ENCODE measurements around the gene GARIN5B. TPM values are rescaled to one million over a fixed set of nuclear protein-coding genes. Genes with fewer than 3 reads are reported as not detected.
A peak's percentile ranks its signal among the peaks of the same experiment; 100 is the strongest.

GARIN5B gene
- total RNA-seq, 4 donors from 2014 or later: not detected

GRCh38 chr19:55385724-55386492 lies 22.8 kb upstream of the GARIN5B start, which contains the start of gene RPL28:
TSS of gene RPL28 (plus strand) at chr19:55385932. CDS start at chr19:55386358, 426 bp downstream.
- Histone ChIP-seq H3K27me3 (no peaks in the 10 kb centered on the region), H3K9me3 (no peaks in the 10 kb centered on the region), H3K4me3 (peak within 1 kb of the TSS; percentile 74 to 97 (median 88)), H3K36me3 (peaks cover 6 to 46% (median 22%) of the 10 kb centered on the region in 3 donors), H3K27ac (peak within 1 kb of the TSS; percentile 86 to 97 (median 93)), H3K4me1 (peaks cover 34 to 74% (median 56%) of the 10 kb centered on the region in 3 donors)
- peak; percentile 88 for DNase-seq
- intact Hi-C loops (cut with DNase I): no loop called here
- 0 to 1% methylated on average over 35 to 41 of the region's 68 CpGs for WGBS, 2 donors
- TF ChIP-seq CTCF (IDR thresholded peaks at IDR 0.05) (peak in 3 of 6 experiments; percentile 7 to 24 (median 9)), POLR2A (IDR thresholded peaks at IDR 0.05) (peak; percentile 72 to 100 (median 98))

GRCh38 chr19:55384920-55385723 lies 22.1 kb upstream of the GARIN5B start:
- TF ChIP-seq POLR2A (IDR thresholded peaks at IDR 0.05) (peak in 1 of 4 donors; percentile 50), CTCF (IDR thresholded peaks at IDR 0.05) (no peak)
- Histone ChIP-seq H3K36me3 (peaks cover 6 to 38% (median 18%) of the 10 kb centered on the region in 3 donors), H3K9me3 (no peaks in the 10 kb centered on the region), H3K27ac (peak overlapping the region; percentile 86 to 97 (median 93)), H3K4me1 (peaks cover 34 to 66% (median 49%) of the 10 kb centered on the region in 3 donors), H3K27me3 (no peaks in the 10 kb centered on the region), H3K4me3 (peak overlapping the region; percentile 74 to 97 (median 88))
- intact Hi-C loops (cut with DNase I): no loop called here
- peak; percentile 78 for DNase-seq
- WGBS, 2 donors: 0 to 35% methylated on average over 4 to 28 of the region's 34 CpGs

- peak in 1 of 4 donors; percentile 46 for TF ChIP-seq POLR2A (IDR thresholded peaks at IDR 0.05)
- peak in 2 of 6 experiments; percentile 2 to 4 for TF ChIP-seq CTCF (IDR thresholded peaks at IDR 0.05)
- DNase-seq: no peak
- Histone ChIP-seq H3K4me3 (peak within 1 kb of the TSS; percentile 74 to 97 (median 88)), H3K27me3 (no peaks in the 10 kb centered on the region), H3K9me3 (no peaks in the 10 kb centered on the region), H3K36me3 (peaks cover 6 to 30% (median 16%) of the 10 kb centered on the region in 3 donors), H3K27ac (peak within 1 kb of the TSS; percentile 86 to 97 (median 93)), H3K4me1 (peaks cover 34 to 58% (median 43%) of the 10 kb centered on the region in 3 donors)
- WGBS, 2 donors: 12 to 31% methylated on average over 7 to 10 of the region's 72 CpGs
- intact Hi-C loops (cut with DNase I): no loop called here
Measured at GRCh38 chr19:55384131-55384919, 21.3 kb upstream of the GARIN5B start, which contains the start of gene TMEM238. TSS of gene TMEM238 (minus strand) at chr19:55384292. CDS start at chr19:55384259, 33 bp downstream.

- WGBS, 2 donors: 18 to 19% methylated on average over 12 to 13 of the region's 88 CpGs
- Histone ChIP-seq H3K27me3 (no peaks in the 10 kb centered on the region), H3K27ac (peak overlapping the region; percentile 86 to 97 (median 93)), H3K9me3 (no peaks in the 10 kb centered on the region), H3K36me3 (peaks cover 6 to 22% (median 9%) of the 10 kb centered on the region in 3 donors), H3K4me3 (peak overlapping the region; percentile 74 to 97 (median 88)), H3K4me1 (peaks cover 30 to 50% (median 34%) of the 10 kb centered on the region in 3 donors)
- TF ChIP-seq POLR2A (IDR thresholded peaks at IDR 0.05): peak in 1 of 4 donors; percentile 24
- peak in 3 of 6 experiments; percentile 18 to 34 (median 29) for TF ChIP-seq CTCF (IDR thresholded peaks at IDR 0.05)
- intact Hi-C loops (cut with DNase I): no loop called here
- DNase-seq: no peak
Measured at GRCh38 chr19:55383279-55384130, 20.4 kb upstream of the GARIN5B start.

All from esophagus squamous epithelium (tissue), 5 donors.